Fibroblast of mammary gland (primary cell): ENCODE results near the gene AMBRA1.

ENCODE experiments used
- DNase-seq: peaks from one replicate; pipeline ENCODE4 v3.0.0-alpha.2; 2010; ENCODE audit warnings: low read depth
- H3K4me3 ChIP-seq: 2 replicates; pipeline ENCODE4 v1.5.1; 2011; ENCODE audit warnings: low read depth, mild to moderate bottlenecking, low read length, moderate library complexity; ENCODE audit not compliant: control insufficient read depth
- CTCF ChIP-seq: conservative IDR thresholded peaks from 2 replicates; pipeline ENCODE4 v1.5.1; 2011; ENCODE audit warnings: low read depth, low read length, inconsistent platforms; ENCODE audit not compliant: control insufficient read depth, insufficient read depth

AMBRA1 gene

GRCh38 chr11:46364791-46365190 is 229.0 kb downstream of the AMBRA1 start:
- DNase-seq = no peak
- H3K4me3 ChIP-seq = no peak overlapping the region
- no peak for TF ChIP-seq CTCF

GRCh38 chr11:46364056-46364455 is 229.8 kb downstream of the AMBRA1 start:
- DNase-seq = no peak
- TF ChIP-seq CTCF = no peak

DNA sequence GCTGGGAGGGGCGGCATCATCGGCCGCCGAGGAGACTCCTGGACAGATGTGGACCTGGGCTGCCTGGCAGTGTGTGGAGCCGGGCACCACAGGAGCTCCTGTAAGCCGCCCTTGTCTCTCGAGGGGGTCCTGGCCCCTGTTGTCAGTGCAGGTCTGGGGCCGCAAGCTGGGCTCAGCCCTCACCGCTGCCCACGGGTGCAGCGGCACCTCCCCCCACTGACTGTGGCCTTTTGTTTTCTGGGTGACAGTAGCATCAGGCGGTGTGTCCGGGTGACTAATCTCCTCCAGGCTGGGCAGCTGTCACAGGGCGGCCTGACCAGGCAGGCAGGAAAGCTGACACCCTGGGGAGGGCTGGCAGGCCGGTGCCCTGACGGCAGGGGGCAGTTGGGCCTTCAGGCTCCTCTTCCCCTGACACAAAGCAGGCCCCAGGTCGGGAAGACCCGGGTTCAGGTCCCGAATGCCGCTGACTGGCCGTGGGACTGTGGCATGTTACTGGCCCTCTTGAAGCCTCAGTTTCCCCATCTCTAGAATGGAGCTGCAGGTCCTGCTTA is 230.3 kb downstream of the AMBRA1 start:
- H3K4me3 ChIP-seq = no peak overlapping the region
- TF ChIP-seq CTCF = no peak
- DNase-seq = peak; percentile 14

More at GRCh38 chr11:46364056-46364455, 229.8 kb downstream of the AMBRA1 start:
- H3K4me3 ChIP-seq = no peak overlapping the region

DNA sequence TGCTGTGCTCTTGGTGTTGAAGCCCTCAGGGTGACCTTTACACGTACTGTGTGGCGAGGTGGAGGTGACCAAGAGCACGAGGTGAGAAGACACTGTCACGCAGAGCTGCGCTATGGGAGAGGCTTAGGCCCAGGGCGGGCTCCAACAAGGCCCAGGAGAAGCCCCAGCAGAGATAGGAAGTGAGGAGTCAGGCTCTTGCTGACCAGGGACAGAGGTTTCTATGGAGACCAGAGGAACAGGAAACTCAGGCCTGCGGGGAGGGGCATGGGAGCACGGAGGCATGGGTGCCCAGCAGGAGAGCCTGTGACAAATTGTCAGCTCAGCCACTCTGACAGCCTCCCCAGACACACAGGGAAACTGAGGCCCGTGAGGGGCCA is 230.8 kb downstream of the AMBRA1 start:
- peak; percentile 36 for DNase-seq
- TF ChIP-seq CTCF = no peak
- H3K4me3 ChIP-seq = no peak overlapping the region

DNA sequence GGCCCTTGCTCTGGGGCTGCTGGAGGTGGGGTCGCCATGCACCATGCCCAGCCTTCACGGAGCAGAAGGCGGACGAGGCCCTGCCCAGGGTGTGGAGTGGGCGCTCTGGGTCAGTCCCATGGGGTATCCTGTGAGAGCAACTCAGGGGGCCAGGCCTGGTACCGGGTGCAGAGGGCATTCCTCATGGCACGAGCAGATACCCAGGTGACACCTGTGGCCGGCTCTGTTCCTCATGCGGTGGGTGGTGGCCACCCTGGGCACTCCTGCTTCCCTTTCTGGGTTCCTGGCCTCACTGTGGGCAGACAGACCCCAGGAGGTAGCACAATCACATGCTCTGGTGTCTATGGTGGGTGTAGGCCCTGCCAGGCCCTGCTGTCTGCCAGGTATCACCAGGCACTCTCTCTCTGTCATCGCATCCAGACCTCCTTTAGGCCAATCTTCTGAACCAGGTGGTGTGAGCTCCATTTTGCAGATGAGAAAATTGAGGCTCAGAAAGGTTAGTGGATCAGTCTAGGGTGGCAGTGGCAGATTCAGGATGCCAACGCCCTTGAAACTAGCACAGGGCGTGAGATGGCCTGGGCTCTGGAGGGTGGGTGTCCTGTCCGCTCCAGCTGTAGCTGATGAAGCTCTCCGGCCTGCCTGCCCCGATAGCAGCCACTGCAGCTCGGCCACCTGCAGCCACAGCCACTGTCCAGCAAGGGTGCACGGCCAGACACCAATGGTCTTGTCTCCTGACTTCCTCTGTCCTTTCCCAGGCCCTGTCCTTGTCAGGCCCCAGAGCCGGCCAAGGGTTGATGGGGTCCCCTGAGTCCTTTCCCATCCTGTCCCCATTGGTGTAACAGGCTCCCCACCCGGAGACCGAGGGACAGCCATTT is 231.4 kb downstream of the AMBRA1 start:
- DNase-seq = no peak
- H3K4me3 ChIP-seq = no peak overlapping the region
- TF ChIP-seq CTCF = no peak

DNA sequence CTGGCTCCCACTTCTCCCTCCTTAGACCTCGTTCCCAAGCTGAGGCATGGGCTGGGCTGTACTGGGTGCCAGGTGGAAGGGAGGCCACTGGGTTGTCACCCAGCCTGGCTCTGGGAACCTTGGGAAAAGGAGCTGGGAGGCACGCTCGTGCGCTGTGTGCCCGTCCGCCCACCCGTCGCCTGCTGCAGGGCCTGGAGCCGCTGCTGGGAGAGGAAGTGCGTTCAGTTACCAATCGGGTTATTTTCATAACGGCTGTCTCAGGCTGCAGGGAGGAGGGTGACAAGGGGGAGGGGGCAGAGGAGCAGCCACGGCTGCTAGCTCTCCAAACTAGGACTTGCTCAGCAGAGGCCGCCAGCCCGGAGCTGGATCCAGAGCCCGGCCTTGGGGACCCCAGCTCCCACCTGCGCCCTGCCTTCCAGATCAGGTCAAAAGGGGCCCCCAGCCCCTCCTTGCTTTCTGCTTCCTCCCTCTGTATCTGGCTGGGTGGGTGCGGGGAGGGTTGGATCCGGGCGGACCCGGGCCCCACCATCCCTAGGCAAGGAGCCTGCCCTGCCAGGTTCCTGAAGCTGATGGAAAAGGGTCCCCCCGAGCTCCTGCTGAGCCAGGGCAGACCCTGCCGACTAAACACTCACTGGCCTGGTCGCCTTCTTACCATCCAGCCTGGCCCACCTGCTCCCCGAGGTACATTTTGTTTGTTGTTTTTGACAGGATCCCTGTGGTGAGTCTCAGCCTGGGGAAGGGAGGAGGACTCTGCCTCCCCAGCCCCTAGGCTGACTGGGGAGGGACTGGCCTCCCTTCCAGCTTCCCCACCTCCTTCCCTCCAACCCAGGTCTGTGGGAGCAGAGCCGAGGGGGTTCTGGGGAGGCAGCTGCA is 232.3 kb downstream of the AMBRA1 start:
- TF ChIP-seq CTCF = no peak
- no peak overlapping the region for H3K4me3 ChIP-seq
- DNase-seq = peak; percentile 47
